ENCODE results near the gene CHRM5. TPM values are rescaled to one million over a fixed set of nuclear protein-coding genes. Genes with fewer than 3 reads are reported as not detected.

CHRM5 gene
- total RNA-seq, 4 donors from 2014 or later, result not detected

- Histone ChIP-seq H3K4me3 (no peak overlapping the region), H3K27me3 (no peaks in the 10 kb centered on the region), H3K9me3 (no peaks in the 10 kb centered on the region), H3K4me1 (no peaks in the 10 kb centered on the region), H3K27ac (no peak overlapping the region), H3K36me3 (no peaks in the 10 kb centered on the region)
- DNase-seq, result no peak
- intact Hi-C loops (cut with DNase I; ENCODE audit: low total_unique reads), result loop anchor here (10.0 kb wide), 1 partner anchor 149 kb away; the partner anchor contains the start of gene KATNBL1
- TF ChIP-seq POLR2A (IDR thresholded peaks at IDR 0.05) (no peak), CTCF (IDR thresholded peaks at IDR 0.05) (no peak)
These were observed 97.6 kb downstream of the CHRM5 start for GRCh38 chr15:34065941-34066340.

DNA sequence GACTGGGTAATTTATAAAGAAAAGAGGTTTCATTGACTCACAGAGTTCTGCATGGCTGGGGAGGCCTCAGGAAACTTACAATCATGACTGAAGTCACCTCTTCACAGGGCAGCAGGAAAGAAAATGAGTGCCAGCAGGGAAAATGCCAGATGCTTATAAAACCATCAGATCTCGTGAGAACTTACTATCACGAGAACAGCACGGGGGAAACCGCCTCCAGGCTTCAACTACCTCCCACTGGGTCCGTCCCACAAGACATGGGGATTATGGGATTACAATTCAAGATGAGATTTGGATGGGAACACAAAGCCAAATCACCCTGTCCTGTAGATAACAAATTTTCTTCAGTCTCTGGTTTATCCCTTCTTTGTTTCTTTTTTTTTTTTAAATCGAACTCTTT lies 101.7 kb downstream of the CHRM5 start:
- intact Hi-C loops (cut with DNase I; ENCODE audit: low total_unique reads), result no loop called here
- H3K4me3 ChIP-seq, result no peak overlapping the region
- TF ChIP-seq CTCF (IDR thresholded peaks at IDR 0.05) (no peak), POLR2A (IDR thresholded peaks at IDR 0.05) (no peak)
- no peaks in the 10 kb centered on the region for H3K4me1 ChIP-seq
- no peaks in the 10 kb centered on the region for H3K36me3 ChIP-seq
- no peaks in the 10 kb centered on the region for H3K9me3 ChIP-seq
- DNase-seq, result no peak
- H3K27me3 ChIP-seq, result no peaks in the 10 kb centered on the region
- no peak overlapping the region for H3K27ac ChIP-seq

GRCh38 chr15:34076785-34077184 lies 108.5 kb downstream of the CHRM5 start:
- Histone ChIP-seq H3K36me3 (no peaks in the 10 kb centered on the region), H3K27me3 (no peaks in the 10 kb centered on the region), H3K4me3 (no peak overlapping the region), H3K4me1 (no peaks in the 10 kb centered on the region), H3K9me3 (no peaks in the 10 kb centered on the region), H3K27ac (no peak overlapping the region)
- DNase-seq, result no peak
- intact Hi-C loops (cut with DNase I; ENCODE audit: low total_unique reads), result no loop called here
- no peak for TF ChIP-seq CTCF (IDR thresholded peaks at IDR 0.05)

DNA sequence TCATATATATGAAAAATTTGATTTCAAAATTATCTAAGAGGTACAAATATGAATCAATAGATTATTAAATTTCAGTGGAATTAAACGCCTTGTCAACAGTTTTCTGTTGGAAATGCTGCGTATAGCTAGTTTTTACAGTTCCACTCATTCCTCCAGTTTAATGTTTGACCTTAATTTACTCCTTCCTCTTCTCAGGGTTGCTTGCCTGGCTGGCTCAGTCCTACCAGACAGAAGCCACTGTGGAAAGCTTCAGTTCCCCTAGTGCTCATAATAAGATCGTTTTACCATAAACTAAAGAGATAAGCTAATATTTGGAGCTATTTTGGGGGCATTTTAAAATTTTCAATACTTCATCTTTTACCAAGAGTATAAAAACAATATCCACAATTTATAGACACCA lies 110.6 kb downstream of the CHRM5 start:
- intact Hi-C loops (cut with DNase I; ENCODE audit: low total_unique reads), result no loop called here
- H3K27ac ChIP-seq, result no peak overlapping the region
- no peaks in the 10 kb centered on the region for H3K27me3 ChIP-seq
- no peaks in the 10 kb centered on the region for H3K9me3 ChIP-seq
- no peaks in the 10 kb centered on the region for H3K36me3 ChIP-seq
- no peak for DNase-seq
- TF ChIP-seq CTCF (IDR thresholded peaks at IDR 0.05) (no peak), POLR2A (IDR thresholded peaks at IDR 0.05) (no peak)
- no peaks in the 10 kb centered on the region for H3K4me1 ChIP-seq
- no peak overlapping the region for H3K4me3 ChIP-seq

GRCh38 chr15:34079904-34080303 lies 111.6 kb downstream of the CHRM5 start:
- no peak for DNase-seq
- Histone ChIP-seq H3K36me3 (no peaks in the 10 kb centered on the region), H3K27ac (no peak overlapping the region), H3K4me3 (no peak overlapping the region), H3K4me1 (no peaks in the 10 kb centered on the region), H3K9me3 (no peaks in the 10 kb centered on the region), H3K27me3 (no peaks in the 10 kb centered on the region)
- intact Hi-C loops (cut with DNase I; ENCODE audit: low total_unique reads), result no loop called here
- TF ChIP-seq CTCF (IDR thresholded peaks at IDR 0.05) (no peak), POLR2A (IDR thresholded peaks at IDR 0.05) (no peak)

All from uterus (tissue), 4 donors.